Right lobe of liver (tissue), 4 donors: ENCODE data around the gene COPS7A.

Experiments
- CTCF ChIP-seq, 4 donors: fragments of 200-600 bp in 3 of 4; fragments of 450-650 bp in 1 of 4; IDR thresholded peaks; one replicate each; pipeline versions ENCODE4 v1.5.1 to v1.8.0; 2016 to 2022; ENCODE audit warnings: antibody characterized with exemption in 4 of 4, mild to moderate bottlenecking in 2 of 4
- POLR2A ChIP-seq: fragments of 450-650 bp; IDR thresholded peaks from one replicate; pipeline ENCODE4 v1.6.1; 2017; ENCODE audit warnings: antibody characterized with exemption, mild to moderate bottlenecking
- donor health status: DM: no; HTN: no; CAD: no.
- donor health status: DM: no; HTN: no; CAD: no.
- donor health status: DM: no; HTN: yes; CAD: no.

- TF ChIP-seq POLR2A (no peak), CTCF (IDR thresholded peaks at IDR 0.05) (no peak)
These were observed 47.9 kb downstream of the COPS7A start for GRCh38 chr12:6771509-6772330.
